ENCODE measurements around the gene BRINP1.

GRCh38 chr9:119302988-119303698 lies 66.1 kb downstream of the BRINP1 start:
- TF ChIP-seq GFI1B (tag by site-specific recombination; IDR thresholded peaks at IDR 0.05): no peak
- TF ChIP-seq SP2 (tag by site-specific recombination; IDR thresholded peaks at IDR 0.05): no peak
- no peak for TF ChIP-seq ZNF274 (IDR thresholded peaks at IDR 0.05; ENCODE audit: low read length)
- no peak for TF ChIP-seq ZNF274 (tag by site-specific recombination; IDR thresholded peaks at IDR 0.05; ENCODE audit: borderline replicate concordance)
- TF ChIP-seq ZNF239 (tag by site-specific recombination; IDR thresholded peaks at IDR 0.05): no peak
- TF ChIP-seq YY1 (tag by site-specific recombination; IDR thresholded peaks at IDR 0.05): no peak
- no peak for TF ChIP-seq ZNF138 (tag by site-specific recombination; IDR thresholded peaks at IDR 0.05; ENCODE audit: borderline replicate concordance)
- no peak for TF ChIP-seq ZNF416 (tag by site-specific recombination; IDR thresholded peaks at IDR 0.05)
- TF ChIP-seq ZNF398 (tag by site-specific recombination; IDR thresholded peaks at IDR 0.05): no peak
- TF ChIP-seq ZBTB11 (tag by site-specific recombination; conservative IDR thresholded peaks at IDR 0.05; ENCODE audit: low read depth): no peak
- TF ChIP-seq OVOL3 (tag by site-specific recombination; IDR thresholded peaks at IDR 0.05): no peak
